ENCODE measurements around the gene LGI2.

Gene LGI2

DNA sequence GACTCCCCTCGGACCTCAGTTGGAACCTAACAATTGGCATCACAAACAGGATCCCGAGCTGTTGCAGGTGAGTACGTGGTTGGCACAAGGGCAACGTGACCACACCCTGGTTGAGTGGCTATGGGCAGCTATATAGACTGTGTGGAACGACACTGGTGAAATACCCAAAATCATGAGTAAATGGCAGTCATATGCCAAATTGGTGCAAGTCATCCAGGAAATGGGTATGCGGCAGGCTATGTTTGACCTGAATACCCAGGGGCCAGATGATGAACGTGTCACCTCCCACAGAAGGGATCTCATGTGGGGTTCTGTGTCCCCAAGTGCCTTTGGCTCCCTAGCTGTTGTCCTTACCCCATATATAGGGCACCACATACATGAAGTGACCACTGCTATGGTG lies 64.7 kb downstream of the LGI2 start:
- no peak overlapping the region for H3K4me3 ChIP-seq (ENCODE audit: low read depth, low read length)
- in situ Hi-C loops (cut with HindIII; ENCODE audit: low sequenced_read_pairs), result no loop called here
- TF ChIP-seq, protein P1, sequence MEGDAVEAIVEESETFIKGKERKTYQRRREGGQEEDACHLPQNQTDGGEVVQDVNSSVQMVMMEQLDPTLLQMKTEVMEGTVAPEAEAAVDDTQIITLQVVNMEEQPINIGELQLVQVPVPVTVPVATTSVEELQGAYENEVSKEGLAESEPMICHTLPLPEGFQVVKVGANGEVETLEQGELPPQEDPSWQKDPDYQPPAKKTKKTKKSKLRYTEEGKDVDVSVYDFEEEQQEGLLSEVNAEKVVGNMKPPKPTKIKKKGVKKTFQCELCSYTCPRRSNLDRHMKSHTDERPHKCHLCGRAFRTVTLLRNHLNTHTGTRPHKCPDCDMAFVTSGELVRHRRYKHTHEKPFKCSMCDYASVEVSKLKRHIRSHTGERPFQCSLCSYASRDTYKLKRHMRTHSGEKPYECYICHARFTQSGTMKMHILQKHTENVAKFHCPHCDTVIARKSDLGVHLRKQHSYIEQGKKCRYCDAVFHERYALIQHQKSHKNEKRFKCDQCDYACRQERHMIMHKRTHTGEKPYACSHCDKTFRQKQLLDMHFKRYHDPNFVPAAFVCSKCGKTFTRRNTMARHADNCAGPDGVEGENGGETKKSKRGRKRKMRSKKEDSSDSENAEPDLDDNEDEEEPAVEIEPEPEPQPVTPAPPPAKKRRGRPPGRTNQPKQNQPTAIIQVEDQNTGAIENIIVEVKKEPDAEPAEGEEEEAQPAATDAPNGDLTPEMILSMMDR (IDR thresholded peaks at IDR 0.05; ENCODE audit: low read depth, low read length, missing control alignments), result no peak
- DNase-seq (ENCODE audit: low read depth), result no peak

GRCh38 chr4:24965627-24966026 lies 65.1 kb downstream of the LGI2 start:
- in situ Hi-C loops (cut with HindIII; ENCODE audit: low sequenced_read_pairs), result no loop called here
- H3K4me3 ChIP-seq (ENCODE audit: low read depth, low read length), result no peak overlapping the region
- TF ChIP-seq, protein P1 (IDR thresholded peaks at IDR 0.05; ENCODE audit: low read depth, low read length, missing control alignments), result no peak
- no peak for DNase-seq (ENCODE audit: low read depth)

- no peak overlapping the region for H3K4me3 ChIP-seq (ENCODE audit: low read depth, low read length)
- TF ChIP-seq, protein P1 (IDR thresholded peaks at IDR 0.05; ENCODE audit: low read depth, low read length, missing control alignments), result no peak
- in situ Hi-C loops (cut with HindIII; ENCODE audit: low sequenced_read_pairs), result no loop called here
- no peak for DNase-seq (ENCODE audit: low read depth)
These were observed 67.5 kb downstream of the LGI2 start for GRCh38 chr4:24963277-24963676.

- no peak overlapping the region for H3K4me3 ChIP-seq (ENCODE audit: low read depth, low read length)
- in situ Hi-C loops (cut with HindIII; ENCODE audit: low sequenced_read_pairs), result no loop called here
- TF ChIP-seq, protein P1 (IDR thresholded peaks at IDR 0.05; ENCODE audit: low read depth, low read length, missing control alignments), result no peak
- no peak for DNase-seq (ENCODE audit: low read depth)
These were observed 72.9 kb downstream of the LGI2 start for GRCh38 chr4:24957886-24958285.

DNA sequence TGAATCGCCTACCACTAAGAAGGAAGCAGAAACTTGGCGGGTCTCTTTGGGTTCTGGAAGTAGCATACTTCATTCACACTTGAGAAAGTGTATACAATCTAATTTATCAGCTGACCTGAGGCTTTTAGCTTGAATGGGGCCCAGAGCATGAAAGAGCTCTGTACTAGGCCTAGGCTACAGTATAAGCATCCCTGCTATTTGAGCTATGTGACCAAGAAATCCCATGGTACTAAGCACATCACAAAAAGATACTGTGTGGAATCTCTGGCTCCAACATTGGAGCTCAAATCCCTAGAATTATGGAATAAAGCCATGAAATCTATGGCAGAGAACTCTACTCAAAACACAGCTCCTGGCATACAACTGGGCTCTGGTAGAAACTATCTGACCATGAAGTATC lies 74.0 kb downstream of the LGI2 start:
- in situ Hi-C loops (cut with HindIII; ENCODE audit: low sequenced_read_pairs), result no loop called here
- TF ChIP-seq, protein P1 (IDR thresholded peaks at IDR 0.05; ENCODE audit: low read depth, low read length, missing control alignments), result no peak
- no peak for DNase-seq (ENCODE audit: low read depth)
- H3K4me3 ChIP-seq (ENCODE audit: low read depth, low read length), result no peak overlapping the region

DNA sequence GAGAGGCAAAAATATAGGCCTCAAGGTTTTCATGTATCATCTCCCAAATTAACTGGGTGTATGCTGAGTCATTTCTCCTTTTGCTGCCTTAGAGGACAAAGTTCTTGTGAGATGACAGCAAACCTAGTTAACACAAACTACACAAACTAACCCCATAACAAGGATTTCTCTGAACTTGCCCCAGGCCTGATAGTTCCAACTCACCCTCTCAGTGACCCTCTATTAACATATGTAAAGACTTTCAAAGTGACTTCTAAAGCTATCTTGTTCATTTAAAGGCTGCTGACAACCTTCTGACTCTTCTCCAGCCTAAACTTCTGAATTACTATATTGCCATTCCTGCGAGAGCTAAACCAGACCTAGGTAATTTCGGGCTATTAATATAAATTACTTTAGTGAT lies 74.7 kb downstream of the LGI2 start:
- no peak overlapping the region for H3K4me3 ChIP-seq (ENCODE audit: low read depth, low read length)
- no peak for DNase-seq (ENCODE audit: low read depth)
- in situ Hi-C loops (cut with HindIII; ENCODE audit: low sequenced_read_pairs), result no loop called here
- TF ChIP-seq, protein P1 (IDR thresholded peaks at IDR 0.05; ENCODE audit: low read depth, low read length, missing control alignments), result no peak

DNA sequence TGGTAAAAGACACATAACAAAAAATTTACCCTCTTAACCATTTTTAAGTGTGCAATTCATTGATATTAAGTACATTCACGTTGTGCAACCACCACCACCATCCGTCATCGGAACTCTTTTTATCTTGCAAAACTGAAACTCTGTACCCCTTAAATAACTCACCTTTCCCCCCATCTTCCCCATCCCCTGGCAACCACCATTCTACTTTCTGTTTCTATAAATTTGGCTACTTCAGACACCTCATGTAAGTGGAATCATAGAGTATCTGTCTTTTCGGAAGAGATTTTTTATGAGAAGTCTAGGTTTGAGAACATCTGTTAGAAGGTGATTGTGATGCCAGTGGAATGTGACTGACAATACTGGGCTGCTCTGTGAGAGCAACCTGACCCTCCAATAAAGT lies 78.1 kb downstream of the LGI2 start:
- H3K4me3 ChIP-seq (ENCODE audit: low read depth, low read length), result no peak overlapping the region
- in situ Hi-C loops (cut with HindIII; ENCODE audit: low sequenced_read_pairs), result no loop called here
- TF ChIP-seq, protein P1 (IDR thresholded peaks at IDR 0.05; ENCODE audit: low read depth, low read length, missing control alignments), result no peak
- DNase-seq (ENCODE audit: low read depth), result no peak

All from astrocyte of the cerebellum (primary cell).